Mucosa of descending colon (tissue), 3 donors: Measurements from ENCODE around the gene FAM32A. TPM values are rescaled to one million over a fixed set of nuclear protein-coding genes. Genes with fewer than 3 reads are reported as not detected.
A peak's percentile ranks its signal among the peaks of the same experiment; 100 is the strongest.

ENCODE experiments used
- ATAC-seq: fragments of 200-7000 bp; cut with Tn5 transposase; one replicate; pipeline ENCODE4 v1.9.1; 2020; ENCODE audit warnings: mild to moderate bottlenecking, moderate library complexity
- DNase-seq, 3 donors: peaks; one replicate each; pipeline ENCODE4 v3.0.0-alpha.2; 2020
- H3K36me3 ChIP-seq: fragments of 200-600 bp; one replicate; pipeline ENCODE4 v1.8.0; 2021; ENCODE audit warnings: low read depth, mild to moderate bottlenecking
- H3K4me1 ChIP-seq: fragments of 200-600 bp; one replicate; pipeline ENCODE4 v1.8.0; 2021; ENCODE audit warnings: low read depth, mild to moderate bottlenecking
- H3K4me3 ChIP-seq: fragments of 200-600 bp; one replicate; pipeline ENCODE4 v1.8.0; 2021; ENCODE audit warnings: mild to moderate bottlenecking
- H3K9me3 ChIP-seq: fragments of 200-600 bp; one replicate; pipeline ENCODE4 v1.8.0; 2021; ENCODE audit warnings: mild to moderate bottlenecking
- intact Hi-C, 2 donors: fragments of 100-400 bp; cut with DNase I in 1 of 2; cut with micrococcal nuclease in 1 of 2; formaldehyde crosslinking; loops; one replicate each; pipeline versions ENCODE4 v1.11.0 to v1.11.1; 2022; cut with DNase I, micrococcal nuclease
- long read RNA-seq, 2 donors: library from polyadenylated mRNA; unstranded; transcript quantifications; one replicate each; pipeline ENCODE4 v2.0.0, GENCODE V29; 2019 to 2021
- total RNA-seq, 3 donors: library from RNA; stranded (reverse); fragmentation: NEBNext Ultra II Directional in 2 of 3; extraction: Animal tissue kit (Norgen Biotek cat#: 25700) in 2 of 3; gene quantifications; one replicate each; pipeline versions ENCODE4 v1.2.1 to v1.2.4, GENCODE V29; 2021 to 2023
- TF ChIP-seq, protein P1 (sequence below): fragments of 200-600 bp; IDR thresholded peaks from one replicate; pipeline ENCODE4 v1.8.0; 2022; ENCODE audit warnings: antibody characterized with exemption, mild to moderate bottlenecking
- donor health status: DM: no; HTN: no; CAD: no; lungs with moderate emphysema.
- donor health status: DM: no; HTN: no; CAD: no.
- donor health status: DM: no; HTN: yes; CAD: no.

The FAM32A gene
- total RNA-seq, result 10 to 100 TPM; 77.1 to 88.3 (median 77.8) TPM
- long read RNA-seq, donor 1, transcript FAM32A-205 (3 exons, 1,168 nt), result minor isoform, 18 of 131 reads
- long read RNA-seq, donor 1, transcript FAM32A-201 (4 exons, 1,455 nt), result major isoform, 108 of 131 reads
- long read RNA-seq, donor 1, partial matches to known transcripts, result 3 of 131 reads
- long read RNA-seq, donor 1, other reads (novel, unspliced or antisense), result 0 of 131 reads
- long read RNA-seq, donor 2, transcript FAM32A-205 (3 exons, 1,168 nt), result minor isoform, 11 of 137 reads
- long read RNA-seq, donor 2, transcript FAM32A-201 (4 exons, 1,455 nt), result major isoform, 122 of 137 reads
- long read RNA-seq, donor 2, partial matches to known transcripts, result 0 of 137 reads
- long read RNA-seq, donor 2, other reads (novel, unspliced or antisense), result 1 of 137 reads

DNA sequence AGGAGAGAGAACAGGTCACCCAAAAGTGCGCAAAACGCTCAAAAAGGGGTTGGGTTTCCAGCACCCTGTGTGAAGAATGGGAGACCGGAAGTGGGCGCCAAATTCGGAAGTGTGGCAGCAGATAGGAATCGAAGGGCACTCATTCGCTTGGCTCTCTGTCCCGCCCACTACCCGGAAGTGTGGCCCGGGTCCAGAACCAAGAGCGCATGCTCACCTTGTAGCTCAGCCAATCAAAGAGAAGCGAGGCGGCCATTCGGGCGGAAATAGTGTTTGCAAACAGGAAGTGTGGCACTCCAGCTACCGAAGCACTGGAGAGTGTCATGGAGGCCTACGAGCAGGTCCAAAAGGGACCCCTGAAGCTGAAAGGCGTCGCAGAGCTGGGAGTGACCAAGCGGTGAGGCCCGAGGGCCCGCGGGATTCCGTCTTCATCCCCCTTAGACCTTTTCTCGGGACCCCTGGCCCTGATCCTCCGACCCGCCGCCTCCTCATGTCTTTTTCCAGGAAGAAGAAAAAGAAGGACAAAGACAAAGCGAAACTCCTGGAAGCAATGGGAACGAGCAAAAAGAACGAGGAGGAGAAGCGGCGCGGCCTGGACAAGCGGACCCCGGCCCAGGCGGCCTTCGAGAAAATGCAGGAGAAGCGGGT is at the start of gene FAM32A:
Gene FAM32A (plus strand): TSS at position 288 of the 645 bp plus-strand sequence. CDS start 33 bp downstream, at position 321.
- ATAC-seq, result peak; percentile 99
- TF ChIP-seq, protein P1, sequence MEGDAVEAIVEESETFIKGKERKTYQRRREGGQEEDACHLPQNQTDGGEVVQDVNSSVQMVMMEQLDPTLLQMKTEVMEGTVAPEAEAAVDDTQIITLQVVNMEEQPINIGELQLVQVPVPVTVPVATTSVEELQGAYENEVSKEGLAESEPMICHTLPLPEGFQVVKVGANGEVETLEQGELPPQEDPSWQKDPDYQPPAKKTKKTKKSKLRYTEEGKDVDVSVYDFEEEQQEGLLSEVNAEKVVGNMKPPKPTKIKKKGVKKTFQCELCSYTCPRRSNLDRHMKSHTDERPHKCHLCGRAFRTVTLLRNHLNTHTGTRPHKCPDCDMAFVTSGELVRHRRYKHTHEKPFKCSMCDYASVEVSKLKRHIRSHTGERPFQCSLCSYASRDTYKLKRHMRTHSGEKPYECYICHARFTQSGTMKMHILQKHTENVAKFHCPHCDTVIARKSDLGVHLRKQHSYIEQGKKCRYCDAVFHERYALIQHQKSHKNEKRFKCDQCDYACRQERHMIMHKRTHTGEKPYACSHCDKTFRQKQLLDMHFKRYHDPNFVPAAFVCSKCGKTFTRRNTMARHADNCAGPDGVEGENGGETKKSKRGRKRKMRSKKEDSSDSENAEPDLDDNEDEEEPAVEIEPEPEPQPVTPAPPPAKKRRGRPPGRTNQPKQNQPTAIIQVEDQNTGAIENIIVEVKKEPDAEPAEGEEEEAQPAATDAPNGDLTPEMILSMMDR, result peak; percentile 34
- intact Hi-C loops, result loop anchor here (5.0 to 10.0 kb wide), 3 partner anchors 143 to 560 kb away; no protein-coding TSS in a partner anchor
- H3K36me3 ChIP-seq, result no peaks in the 10 kb centered on the region
- H3K4me1 ChIP-seq, result peaks cover 11% of the 10 kb centered on the region
- peak within 1 kb of the TSS; percentile 88 for H3K4me3 ChIP-seq
- no peaks in the 10 kb centered on the region for H3K9me3 ChIP-seq
- DNase-seq, result peak; percentile 99

DNA sequence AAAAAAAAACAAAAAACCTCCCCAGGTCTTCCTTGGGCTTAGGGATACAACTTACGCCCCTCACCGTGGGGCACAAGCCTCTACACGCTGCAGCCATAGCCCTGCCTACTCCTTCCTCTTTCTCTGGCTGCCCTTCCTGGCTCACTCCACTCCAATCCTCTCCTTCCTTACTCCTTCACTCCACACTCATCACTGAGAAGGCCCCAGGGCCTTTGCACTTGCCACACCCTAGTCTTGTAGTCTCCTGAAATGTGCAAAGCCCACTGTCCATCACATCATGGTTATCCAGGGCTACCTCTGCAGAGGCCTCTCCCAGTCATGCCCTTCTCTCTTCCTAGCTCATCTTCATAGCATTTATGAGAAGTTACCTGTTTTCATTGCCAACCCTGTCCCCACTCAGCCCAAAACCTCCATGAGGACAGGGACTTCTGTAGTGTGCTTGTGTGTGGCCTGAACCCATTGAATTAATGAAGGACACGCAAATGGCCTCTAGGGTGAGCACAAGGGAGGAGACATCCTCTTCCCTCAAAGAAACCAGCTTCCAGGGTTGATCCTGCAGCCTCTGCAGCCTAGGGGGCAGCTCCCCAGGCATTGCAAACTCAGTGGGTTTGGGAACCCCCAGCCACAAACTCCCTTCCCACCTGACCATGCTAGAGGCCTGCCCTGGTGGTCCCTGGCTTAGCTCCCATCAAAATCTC is 49.6 kb upstream of the FAM32A start:
- ATAC-seq (no peak), DNase-seq (no peak)
- H3K36me3 ChIP-seq, result no peaks in the 10 kb centered on the region
- TF ChIP-seq, protein P1, result no peak
- no peak overlapping the region for H3K4me3 ChIP-seq
- intact Hi-C loops, result no loop called here
- no peaks in the 10 kb centered on the region for H3K9me3 ChIP-seq
- H3K4me1 ChIP-seq, result no peaks in the 10 kb centered on the region

DNA sequence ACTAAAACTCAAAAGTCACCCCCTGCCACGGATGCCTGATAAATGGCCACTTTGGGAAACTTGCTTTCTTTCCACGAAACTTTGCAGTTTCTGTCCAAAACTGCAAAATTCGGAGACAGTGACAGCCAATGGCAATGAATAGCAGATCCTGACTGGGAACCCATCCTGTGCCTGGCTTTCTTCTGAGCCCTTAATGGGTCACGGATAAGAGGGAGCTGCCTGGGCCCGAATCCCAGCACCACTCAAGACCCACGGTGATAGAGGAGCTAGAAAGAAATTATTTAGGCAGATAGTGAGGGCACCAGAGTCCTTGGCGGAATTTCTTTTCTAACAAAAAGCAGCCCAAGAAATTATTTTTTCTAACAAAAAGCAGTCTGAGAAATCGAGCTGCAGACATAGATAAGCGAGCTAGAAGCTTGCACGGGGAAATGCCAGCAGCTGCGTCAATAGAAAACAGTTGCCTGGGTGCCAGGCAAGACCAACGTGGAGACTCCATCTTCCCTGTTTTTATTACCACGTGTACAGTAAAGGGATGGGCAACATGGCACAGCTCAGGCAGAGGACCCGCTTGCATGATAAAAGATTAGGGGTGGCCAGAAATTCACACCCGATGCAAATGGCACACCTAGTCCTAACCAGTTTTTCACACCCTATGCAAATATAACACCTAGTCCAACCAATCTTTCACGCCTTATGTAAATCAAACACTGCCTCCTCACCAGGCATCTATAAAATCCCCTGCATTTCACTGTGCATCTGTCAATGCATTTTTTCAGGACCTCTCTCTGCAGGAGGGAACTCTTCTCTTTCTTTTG is 48.8 kb upstream of the FAM32A start:
- ATAC-seq (peak; percentile 74), DNase-seq (no peak)
- no peak overlapping the region for H3K4me3 ChIP-seq
- H3K36me3 ChIP-seq, result no peaks in the 10 kb centered on the region
- TF ChIP-seq, protein P1, result no peak
- H3K4me1 ChIP-seq, result no peaks in the 10 kb centered on the region
- H3K9me3 ChIP-seq, result no peaks in the 10 kb centered on the region
- intact Hi-C loops, result no loop called here

DNA sequence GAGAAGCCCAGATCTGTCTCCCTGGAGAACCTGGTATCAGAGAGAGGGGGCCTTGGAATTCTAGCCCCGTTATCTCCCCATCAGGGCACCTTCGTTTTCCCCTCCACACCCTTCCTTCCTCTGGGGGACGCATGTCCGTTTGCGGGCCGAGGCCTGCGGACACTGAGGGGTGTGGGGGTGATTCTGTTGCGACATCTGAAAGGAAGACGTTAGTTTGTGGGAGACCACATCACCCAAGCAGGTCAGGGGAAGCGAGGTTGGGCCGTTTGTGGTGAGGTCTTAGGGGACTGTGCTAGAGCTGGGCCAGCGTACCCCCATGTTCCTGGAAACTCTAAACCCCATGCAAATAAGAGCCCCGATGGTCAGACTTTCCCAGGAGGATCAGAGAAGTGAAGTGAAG is 45.5 kb upstream of the FAM32A start:
- TF ChIP-seq, protein P1, result no peak
- no peaks in the 10 kb centered on the region for H3K9me3 ChIP-seq
- DNase-seq, result no peak
- no peaks in the 10 kb centered on the region for H3K36me3 ChIP-seq
- peaks cover 6% of the 10 kb centered on the region for H3K4me1 ChIP-seq
- no peak for ATAC-seq
- intact Hi-C loops, result no loop called here
- no peak overlapping the region for H3K4me3 ChIP-seq

DNA sequence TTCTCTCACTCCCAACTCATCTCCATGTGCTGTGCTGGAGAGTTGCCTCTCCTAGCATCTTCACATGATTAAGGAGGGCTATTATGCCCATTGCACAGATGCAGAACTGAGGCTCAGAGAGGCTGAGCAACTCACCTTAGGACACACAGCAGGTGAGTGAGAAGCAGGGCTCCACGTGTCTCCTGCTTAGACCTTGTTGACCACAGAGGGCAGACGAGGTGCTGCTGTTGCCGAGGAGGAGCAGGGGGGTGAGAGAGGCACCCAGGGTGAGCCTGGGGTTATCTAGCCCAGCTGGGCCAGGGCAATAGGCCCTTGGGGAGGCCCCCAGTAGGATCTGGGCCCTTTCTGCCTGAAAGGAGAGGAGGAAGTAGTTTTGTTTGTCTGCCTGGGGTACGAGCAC is 44.2 kb upstream of the FAM32A start:
- TF ChIP-seq, protein P1, result no peak
- H3K9me3 ChIP-seq, result no peaks in the 10 kb centered on the region
- DNase-seq, result peak in 1 of 3 donors; percentile 74
- intact Hi-C loops, result no loop called here
- no peaks in the 10 kb centered on the region for H3K36me3 ChIP-seq
- ATAC-seq, result no peak
- H3K4me1 ChIP-seq, result peaks cover 6% of the 10 kb centered on the region
- H3K4me3 ChIP-seq, result no peak overlapping the region
